ENCODE results near the gene JPH2.

Gene JPH2

DNA sequence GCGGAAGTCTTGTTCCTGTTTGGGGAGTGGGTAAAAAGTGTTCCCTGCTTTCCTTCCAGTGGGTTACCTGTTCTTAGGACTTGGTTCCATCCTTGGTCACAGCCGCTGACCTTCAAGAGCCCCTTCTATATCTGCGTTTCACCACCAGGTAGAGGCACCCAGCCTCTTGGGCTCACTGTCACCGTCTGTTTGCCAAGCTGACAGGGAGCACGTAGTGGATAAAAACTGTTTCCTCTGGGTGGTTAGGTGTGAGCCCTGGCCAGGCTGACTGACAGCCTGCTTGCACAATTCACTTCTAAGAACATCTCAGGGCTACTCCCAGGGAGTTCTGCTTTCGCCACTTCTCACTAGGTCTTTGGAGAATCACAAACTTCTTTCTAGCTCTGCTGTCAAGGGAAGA lies 1.8 kb upstream of the JPH2 start:
- FAIRE-seq (no peak), DNase-seq (ENCODE audit: insufficient read length, low spot score) (no peak)

DNA sequence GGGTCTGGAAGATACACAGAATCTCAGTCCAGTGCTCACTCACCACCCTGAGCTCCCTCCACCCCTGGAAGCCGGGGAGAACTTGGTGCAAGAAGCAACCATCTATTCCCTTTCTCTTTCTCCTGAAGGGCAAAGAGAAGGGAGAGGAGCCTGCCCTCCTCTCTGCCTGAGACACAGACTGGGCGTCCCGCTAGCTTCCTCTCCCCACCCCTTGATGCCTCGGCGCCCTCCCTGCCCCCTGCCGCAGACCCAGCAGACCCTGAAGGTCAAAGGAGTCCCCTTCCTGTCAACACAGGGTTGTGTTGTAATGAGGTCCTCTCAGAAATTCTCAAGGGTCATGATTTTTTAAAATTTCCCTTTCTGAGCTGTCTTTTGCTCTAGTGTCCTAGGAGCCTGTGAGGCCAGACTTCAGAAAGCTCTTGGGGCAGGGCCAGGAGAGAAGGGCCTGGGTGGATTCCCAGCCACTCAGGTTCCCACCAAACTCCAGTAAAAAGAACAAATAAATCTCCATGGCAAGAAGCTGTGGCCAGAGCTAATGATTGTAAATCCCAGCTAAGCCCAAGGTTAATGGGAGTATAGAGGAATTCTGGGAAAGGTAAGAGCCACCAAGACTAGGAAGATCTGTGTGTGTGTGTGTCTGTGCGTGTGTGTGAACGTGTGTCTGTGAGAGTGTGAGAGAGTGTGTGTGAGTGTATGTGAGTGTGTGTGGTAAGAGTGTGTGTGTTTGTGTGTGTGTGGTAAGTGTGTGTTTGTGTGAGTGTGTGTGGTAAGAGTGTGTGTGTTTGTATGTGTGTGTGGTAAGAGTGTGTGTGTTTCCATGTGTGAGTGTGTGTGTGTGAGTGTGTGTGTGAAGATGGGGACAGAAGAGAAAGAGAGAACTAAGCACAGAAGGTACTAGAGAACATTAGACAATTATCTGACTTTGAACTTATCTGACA lies 1.1 kb upstream of the JPH2 start:
- FAIRE-seq = peak; percentile 100
- DNase-seq (ENCODE audit: insufficient read length, low spot score) = no peak

DNA sequence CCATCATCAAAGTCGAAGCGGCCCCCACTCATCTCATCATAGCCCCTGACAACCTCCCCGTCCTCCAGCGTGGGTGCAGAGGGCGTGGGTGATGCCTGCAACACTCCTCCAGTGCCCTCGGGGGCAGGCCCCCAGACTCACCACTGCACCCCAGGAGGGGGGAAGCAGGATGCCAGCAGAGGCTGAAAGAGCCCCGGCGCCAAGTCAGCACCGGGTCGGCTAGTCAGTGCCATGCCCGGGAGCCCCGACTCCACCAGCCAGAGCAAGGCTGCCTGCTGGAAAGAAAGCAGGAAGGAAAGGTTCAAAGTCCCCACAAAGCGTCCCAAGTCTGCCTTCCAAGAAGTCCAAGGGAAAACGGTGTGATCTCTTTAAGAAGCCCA lies 324 bp downstream of the JPH2 start:
- peak; percentile 66 for FAIRE-seq
- DNase-seq (ENCODE audit: insufficient read length, low spot score) = peak; percentile 56

DNA sequence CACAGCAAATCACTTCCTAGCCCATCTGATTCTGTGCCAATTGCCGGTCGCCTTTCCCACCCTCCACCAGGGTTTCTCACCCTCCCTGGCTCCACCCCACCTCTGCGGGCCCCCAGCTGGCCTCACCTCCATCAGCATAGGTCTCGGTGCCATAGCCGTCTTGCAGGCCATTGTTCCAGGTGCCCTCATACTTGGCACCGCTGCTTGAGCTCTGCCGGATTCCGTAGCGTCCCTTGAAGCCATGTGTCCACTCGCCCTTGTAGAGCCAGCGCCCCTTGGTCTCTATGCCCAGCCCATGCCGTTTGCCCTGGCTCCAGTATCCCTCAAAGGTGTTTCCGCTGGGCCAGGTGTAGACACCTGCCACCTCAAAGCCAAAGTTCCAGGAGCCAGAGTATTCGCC lies 787 bp downstream of the JPH2 start:
- DNase-seq (ENCODE audit: insufficient read length, low spot score) (no peak), FAIRE-seq (peak; percentile 28)

DNA sequence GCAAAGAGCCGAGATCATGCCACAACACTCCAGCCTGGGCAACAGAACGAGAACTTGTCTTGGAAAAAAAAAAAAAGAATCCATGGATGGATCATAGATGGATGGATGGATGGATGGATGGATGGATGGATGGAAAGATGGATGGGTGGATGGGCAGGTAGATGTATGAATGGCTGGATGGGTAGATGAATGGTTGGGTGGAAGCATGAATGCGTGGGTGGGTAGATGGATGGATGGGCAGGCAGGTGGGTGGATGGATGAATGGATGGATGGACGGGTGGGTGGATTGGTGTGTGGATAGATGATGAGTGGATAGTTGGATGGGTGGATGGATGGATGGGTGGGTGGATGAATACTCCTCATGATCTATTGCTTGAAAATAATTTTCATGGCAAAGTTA lies 1.4 kb downstream of the JPH2 start:
- DNase-seq (ENCODE audit: insufficient read length, low spot score) (no peak), FAIRE-seq (peak; percentile 88)

DNA sequence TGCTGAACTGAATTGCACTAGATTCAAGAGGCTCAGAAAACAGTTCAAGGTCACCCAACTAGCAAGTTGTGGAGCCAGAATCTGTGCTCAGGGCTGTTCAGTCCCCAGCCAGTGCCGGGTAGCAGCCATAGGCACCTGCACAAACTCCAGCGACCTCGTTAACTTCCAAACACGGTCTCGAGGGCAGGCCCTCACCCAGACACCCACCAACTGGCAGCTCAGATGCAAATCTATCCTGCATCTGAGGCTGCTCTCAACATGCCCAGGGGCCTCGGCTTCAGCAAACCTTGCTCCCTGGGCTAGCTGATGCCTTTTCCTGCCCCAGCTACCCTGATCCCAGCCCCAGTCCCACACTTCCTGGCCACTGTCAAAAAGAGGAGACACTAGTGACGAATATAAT lies 3.7 kb downstream of the JPH2 start:
- DNase-seq (ENCODE audit: insufficient read length, low spot score) (no peak), FAIRE-seq (no peak)

DNA sequence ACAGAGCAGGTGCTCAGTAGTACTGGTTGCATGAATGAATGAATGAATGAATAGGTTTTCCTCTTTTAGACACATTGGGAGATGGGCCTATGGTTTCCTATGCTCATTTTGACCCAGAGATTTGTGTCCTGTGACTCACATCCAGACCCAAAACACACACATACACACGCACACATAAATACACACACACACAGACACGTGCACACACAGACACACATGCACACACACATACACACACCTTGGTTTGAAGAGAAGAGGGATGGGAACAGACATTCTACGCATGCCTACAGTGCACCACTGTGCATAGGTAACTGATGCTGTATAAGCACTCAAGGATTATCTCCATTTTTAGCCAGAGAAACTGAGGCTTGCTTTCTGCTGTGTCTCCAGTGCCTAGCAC lies 4.1 kb downstream of the JPH2 start:
- peak; percentile 89 for FAIRE-seq
- no peak for DNase-seq (ENCODE audit: insufficient read length, low spot score)

DNA sequence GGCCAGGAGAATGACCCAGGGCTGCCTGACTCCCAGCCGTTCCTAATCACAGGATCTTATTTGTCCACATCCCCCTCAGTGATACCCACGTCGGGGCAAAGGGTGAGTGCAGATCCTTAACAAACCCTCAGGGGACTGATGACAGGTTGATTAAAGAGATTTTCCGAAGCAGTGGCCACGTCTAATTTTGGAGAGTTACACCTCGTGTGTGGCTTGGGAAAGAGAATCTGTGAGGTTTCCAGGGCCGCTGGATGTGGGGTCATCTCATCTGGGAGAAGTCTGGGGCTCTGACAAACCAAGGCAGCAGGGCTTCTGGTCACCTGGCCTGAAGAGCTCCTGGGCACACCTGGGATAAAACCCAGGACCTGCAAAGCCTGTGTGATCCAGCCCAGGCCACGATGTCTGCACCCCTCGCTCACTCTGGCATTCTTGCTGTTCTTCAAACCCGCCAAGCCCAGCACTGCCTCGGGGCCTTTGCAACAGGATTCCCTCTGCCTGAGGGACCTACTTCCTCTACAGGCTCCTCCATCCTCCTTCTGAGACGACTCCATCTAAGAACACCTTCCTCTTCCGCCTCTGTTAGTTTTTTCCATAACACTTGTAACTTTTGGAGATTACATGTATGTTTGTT lies 4.7 kb downstream of the JPH2 start:
- DNase-seq (ENCODE audit: insufficient read length, low spot score) = no peak
- FAIRE-seq = no peak

DNA sequence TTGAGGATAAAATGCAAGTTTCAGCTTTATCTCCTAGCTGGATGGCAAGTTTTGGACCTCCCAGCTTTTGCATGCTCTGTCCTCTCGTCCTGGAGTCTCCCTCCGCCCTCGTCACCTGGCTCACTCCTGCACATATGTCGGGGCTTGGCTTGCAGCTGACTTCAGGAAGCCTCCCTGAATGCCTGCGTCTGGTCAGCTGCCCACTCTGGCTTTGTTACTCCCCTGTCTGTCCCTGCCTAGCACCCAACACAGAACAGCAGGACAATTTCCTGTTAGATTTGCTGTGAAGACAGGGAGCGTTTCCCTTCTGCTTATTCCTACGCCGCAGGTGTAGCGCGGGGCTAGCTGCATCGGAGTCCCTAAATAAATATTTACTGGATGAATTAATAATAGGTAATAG lies 5.4 kb downstream of the JPH2 start:
- no peak for FAIRE-seq

DNA sequence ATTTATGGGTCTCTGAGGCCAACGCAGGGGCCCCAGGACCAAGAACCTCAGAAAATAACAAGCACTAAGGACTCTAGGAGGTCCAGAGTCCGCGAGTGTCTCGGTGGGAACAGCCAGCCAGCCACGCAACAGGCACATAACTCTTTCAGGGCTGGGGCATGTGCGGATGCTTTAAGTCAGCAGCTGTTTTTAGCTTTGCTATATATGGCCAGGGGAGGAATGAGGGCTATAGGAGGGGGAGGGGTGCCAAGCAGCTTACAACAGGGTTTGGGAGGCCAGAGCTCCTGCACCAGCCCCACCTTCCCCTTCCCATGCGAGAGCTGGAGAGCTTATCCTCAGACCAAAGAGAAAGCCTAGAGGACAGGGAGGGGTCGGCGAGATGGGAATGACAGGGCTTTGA lies 6.2 kb downstream of the JPH2 start:
- peak; percentile 23 for FAIRE-seq
- no peak for DNase-seq (ENCODE audit: insufficient read length, low spot score)

More for the DNA sequence above, 5.4 kb downstream of the JPH2 start:
- no peak for DNase-seq (ENCODE audit: insufficient read length, low spot score)

DNA sequence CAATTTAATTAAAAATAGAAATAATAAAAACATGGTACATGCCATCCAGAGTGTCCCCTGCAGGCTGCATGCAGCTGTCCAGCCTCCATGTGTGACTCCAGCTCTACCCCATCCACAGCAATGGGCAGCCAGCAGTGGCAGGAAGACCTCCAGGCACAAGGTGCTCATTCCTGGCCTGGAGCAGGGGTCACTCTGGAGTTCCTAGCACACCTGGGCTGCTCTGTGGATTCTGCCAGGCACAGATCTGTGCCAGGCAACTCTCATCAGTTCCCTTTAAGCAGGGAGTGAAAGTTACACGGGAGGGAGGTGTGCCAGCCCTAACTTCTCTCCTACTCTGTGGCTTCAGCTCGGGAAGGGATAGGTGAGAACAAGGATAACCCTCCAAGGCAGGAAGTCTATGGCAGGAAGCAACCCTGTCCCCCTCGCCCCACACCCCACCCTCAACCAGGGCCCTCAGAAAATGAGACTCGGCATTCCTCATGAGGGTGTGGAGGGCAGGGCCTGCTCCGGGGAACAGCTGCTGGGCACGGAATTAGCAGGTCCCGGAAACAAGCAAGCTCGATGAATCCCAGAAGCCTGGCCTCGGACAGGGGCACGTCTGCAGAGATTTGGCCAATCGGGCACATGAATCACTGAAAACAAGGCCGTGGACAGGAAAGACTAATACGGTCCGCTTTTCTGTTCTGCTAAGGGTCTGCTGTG lies 10.0 kb downstream of the JPH2 start:
- FAIRE-seq = peak; percentile 42
- DNase-seq (ENCODE audit: insufficient read length, low spot score) = no peak

DNA sequence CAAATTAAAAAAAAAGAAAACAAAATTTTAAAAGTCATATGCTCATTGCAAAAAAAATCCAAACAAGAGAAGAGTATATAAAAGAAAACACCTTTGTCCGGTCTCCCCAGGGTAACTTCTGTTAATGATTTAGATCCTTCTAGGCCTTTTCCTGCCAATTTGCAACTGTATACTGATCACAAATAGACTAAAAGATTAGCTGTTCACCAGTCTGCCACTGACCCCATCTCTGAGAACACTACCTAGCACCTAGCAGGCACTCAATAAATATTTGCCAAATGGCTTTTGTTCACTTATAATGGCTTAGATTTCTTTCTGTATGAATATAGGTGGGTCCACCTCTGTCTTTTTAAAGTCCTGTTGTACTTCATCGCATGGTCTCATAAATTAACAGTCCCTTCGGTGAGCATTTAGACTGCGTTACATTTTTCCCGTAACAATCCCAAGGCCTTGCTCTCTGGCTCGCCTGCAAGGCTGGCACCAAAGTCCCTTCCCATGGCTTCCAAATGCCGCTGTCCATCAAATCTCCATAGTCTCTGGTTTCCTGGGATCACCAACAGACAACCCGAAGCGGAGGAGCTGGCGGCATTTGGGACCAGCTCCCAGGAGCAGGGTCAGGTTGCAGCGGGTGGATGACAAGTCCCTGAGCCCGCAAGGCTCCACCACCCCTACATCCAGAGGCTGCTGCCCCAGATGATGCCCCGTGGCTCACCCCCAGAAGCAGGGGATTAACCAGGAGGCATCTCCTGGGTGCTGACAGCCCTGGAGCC lies 11.8 kb downstream of the JPH2 start:
- FAIRE-seq (no peak), DNase-seq (ENCODE audit: insufficient read length, low spot score) (no peak)

DNA sequence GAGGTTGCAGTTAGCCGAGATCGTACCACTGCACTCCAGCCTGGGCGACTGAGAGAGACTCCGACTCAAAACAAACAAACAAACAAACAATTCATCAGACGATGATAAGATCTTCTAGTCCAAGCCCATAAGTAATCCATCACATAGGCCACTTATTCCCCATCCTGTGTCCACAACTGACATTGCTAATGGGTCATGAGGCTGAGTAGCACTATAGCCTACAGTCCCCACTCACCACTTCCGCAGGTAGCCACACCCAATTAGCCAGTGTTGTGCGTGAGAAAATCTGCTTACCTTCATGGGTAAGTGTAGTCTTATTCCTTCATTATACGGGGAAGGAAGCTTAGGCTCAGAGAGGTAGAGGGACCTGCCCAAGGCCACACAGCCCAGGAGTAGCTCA lies 13.1 kb downstream of the JPH2 start:
- FAIRE-seq (peak; percentile 54), DNase-seq (ENCODE audit: insufficient read length, low spot score) (no peak)

DNA sequence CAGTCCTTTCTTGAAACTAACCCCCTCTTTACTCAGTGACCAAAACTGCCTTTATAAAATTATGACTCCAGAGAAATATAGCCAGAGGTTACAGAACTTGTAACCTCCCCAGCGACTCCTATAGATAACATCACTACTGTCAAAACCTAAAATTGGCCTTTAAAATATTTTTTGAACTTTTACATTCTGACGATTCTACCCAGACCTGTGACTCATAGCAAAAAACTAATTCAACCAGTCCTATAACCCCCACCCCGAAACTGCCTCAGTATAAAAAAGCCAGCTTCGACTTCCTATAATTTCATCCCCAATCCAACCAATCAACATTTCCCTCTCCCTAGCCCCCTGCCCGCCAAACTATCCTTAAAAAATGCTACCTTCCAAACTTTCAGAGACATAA lies 13.9 kb downstream of the JPH2 start:
- FAIRE-seq (no peak), DNase-seq (ENCODE audit: insufficient read length, low spot score) (no peak)

DNA sequence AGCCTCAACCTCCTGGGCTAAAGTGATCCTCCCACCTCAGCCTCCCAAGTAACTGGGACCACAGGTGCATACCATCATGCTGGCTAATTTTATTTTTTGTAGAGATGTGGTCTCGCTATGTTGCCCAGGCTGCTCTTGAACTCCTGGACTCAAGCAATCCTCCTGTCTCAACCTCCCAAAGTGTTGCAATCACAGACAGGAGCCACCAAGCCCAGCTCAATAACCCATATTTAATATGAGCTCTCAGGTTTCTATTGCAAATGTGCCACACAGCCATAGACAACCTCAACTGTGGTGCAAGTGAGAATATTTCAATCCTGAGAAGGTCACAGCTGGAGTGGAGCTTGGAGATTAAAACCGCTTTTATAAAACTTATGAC lies 14.4 kb downstream of the JPH2 start:
- FAIRE-seq (no peak), DNase-seq (ENCODE audit: insufficient read length, low spot score) (no peak)

DNA sequence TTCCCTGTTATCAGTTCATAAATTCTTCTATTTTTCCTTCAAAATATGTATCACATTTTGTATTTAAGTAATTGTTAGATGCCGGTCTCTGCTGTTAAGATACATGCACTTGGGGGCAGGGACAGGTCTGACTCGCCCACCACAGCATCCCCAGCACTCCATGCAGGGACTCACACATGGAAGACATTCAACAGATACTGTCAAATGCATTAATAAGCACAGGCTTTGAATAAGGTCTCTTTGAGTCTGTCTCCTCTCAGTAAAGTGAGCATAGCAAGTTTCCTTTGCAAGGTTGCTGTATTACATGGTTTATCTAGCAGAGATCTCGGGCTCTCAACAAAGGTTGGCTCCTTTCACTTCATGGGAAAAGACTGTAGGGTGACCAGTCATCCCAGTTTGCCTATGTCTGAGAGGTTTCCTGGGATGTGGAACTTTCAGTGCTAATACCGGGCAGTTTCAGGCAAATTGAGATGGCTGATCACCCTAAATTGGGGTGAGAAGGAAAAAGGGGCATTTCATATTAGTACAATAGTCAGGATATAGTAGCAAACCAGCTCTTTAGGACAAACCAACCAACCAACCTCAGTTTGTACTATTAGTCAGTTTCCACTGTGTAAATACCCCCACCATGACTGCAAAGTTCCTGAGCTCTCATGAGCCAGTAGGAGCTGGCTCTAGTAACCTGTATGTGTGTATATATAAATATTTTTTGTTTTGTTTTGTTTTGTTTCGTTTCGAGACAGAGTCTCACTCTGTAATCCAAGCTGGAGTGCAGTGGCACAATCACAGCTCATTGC lies 15.0 kb downstream of the JPH2 start:
- FAIRE-seq (no peak), DNase-seq (ENCODE audit: insufficient read length, low spot score) (no peak)

DNA sequence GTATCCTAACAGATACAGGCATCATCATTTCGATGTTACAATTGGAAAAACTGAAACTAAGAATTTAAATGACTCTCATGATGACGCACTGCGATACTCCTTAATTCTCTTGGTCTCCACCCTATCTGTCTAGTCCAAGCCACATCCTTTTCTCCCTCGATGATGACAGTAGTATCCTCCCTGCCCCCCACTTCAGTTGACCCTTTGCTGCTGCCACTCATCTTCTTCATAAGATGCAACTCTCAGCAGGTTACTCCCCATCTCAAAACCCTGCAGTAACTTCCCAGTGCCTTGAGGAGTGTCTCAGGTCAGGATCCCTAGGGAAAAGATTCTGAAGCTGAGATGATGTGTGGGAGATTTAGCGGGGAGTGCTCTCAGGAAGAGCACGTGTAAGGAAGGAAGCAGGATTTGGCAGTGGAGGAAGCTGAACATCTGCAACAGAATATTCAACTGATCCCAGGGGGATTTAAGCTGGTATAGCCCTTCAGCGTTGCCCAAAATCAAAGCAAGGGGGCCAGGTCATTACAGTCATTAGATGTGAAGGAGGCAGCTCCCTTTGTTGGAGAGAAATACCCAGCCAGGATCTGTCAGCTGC lies 16.1 kb downstream of the JPH2 start:
- FAIRE-seq = peak; percentile 85
- no peak for DNase-seq (ENCODE audit: insufficient read length, low spot score)

DNA sequence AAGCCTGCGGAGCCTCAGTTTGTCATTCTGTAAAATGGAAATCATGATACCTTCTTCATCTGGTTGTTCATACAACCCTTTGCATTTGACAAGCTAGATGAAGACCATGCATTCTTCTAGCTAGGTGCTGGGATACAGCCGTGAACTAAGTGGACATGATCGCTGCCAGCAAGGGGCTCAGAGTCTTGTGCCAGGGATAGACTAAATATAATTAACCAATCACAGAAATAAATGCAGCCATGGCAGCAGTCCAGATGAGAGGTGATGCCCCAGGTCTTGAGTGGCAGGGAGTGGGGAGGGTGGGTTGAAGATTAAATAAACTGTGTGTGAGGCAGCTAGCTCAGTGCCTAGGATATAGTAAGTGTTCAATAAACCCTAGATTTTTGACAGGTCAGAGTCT lies 19.3 kb downstream of the JPH2 start:
- peak; percentile 88 for FAIRE-seq
- DNase-seq (ENCODE audit: insufficient read length, low spot score) = no peak

DNA sequence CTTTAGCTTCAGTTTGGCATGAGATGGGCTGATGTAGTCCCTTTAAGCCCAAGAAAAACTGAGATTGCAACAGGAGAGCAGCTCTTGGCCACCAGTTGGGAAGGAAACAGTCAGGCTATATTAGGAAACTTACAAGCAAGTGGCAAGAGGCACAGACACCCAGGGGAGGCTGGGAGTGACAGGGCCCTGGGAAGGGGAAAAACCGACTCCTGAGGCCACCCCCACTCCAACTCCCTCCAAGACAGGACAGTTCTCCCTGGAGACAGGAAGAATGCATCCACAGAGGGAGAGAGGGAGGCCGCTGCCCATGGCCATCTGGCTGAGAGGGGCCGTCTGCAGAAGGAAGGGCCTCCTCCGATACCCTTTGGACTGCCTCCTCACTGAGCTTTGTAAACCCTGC lies 20.5 kb downstream of the JPH2 start:
- FAIRE-seq (peak; percentile 69), DNase-seq (ENCODE audit: insufficient read length, low spot score) (no peak)

DNA sequence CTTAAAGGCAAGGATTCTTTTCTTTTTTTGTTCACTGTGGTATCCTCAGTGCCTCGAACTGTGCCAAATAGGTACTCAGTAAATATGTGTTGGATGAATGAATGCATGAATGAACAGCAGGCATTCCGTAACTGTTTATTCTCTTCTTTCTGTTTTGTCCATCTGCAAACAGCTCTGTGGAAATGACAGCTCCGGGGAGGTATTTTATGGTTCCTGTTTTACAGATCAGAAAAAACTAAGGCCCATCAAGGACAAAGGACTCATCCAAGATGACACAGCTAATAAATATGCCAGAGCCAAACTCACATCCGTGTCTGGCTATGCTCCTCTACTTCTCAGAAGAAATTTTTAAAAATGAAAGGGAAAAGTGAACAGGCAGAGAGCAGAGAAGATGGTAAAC lies 21.0 kb downstream of the JPH2 start:
- DNase-seq (ENCODE audit: insufficient read length, low spot score) (peak; percentile 52), FAIRE-seq (no peak)

All from HTR-8/SVneo (cell line).